MCF 10A (cell line): Measurements from ENCODE around the gene SLC23A3. TPM values are rescaled to one million over a fixed set of nuclear protein-coding genes. Genes with fewer than 3 reads are reported as not detected.

Experiments used
- BruUV-seq: library from RNA; stranded (reverse); fragments of 400-500 nt; replicated peaks from 2 replicates; lab custom pipeline; 2021; lab: Mats Ljungman, UMichigan
- CTCF ChIA-PET: fragments of 300-600 bp; sonication (Branson Sonifier 250); formaldehyde crosslinking; extraction: SDS; loops from one replicate; lab custom pipeline; 2021; ENCODE audit warnings: antibody characterized with exemption, inconsistent platforms; lab: Yijun Ruan, JAX
- POLR2A ChIA-PET: fragments of 300-600, 350-650 bp; sonication (Branson Sonifier 250); formaldehyde crosslinking; extraction: SDS; loops from one replicate; lab custom pipeline; 2020; ENCODE audit warnings: antibody characterized with exemption, inconsistent platforms; lab: Yijun Ruan, JAX
- DNase-seq: peaks from one replicate; pipeline ENCODE4 v3.0.0-alpha.2; 2018; ENCODE audit not compliant: unreplicated experiment
- H3K27ac Mint-ChIP-seq: one replicate; pipeline ENCODE4 v1.8.0; 2022; ENCODE audit warnings: mild to moderate bottlenecking, low read depth, mixed read lengths; ENCODE audit not compliant: unreplicated experiment
- H3K27me3 Mint-ChIP-seq: one replicate; pipeline ENCODE4 v1.8.0; 2022; ENCODE audit warnings: mixed read lengths; ENCODE audit not compliant: insufficient read depth, unreplicated experiment
- H3K36me3 Mint-ChIP-seq: one replicate; pipeline ENCODE4 v1.8.0; 2022; ENCODE audit warnings: mild to moderate bottlenecking, moderate library complexity, mixed read lengths; ENCODE audit not compliant: insufficient read depth, unreplicated experiment
- H3K4me1 Mint-ChIP-seq: one replicate; pipeline ENCODE4 v1.8.0; 2022; ENCODE audit warnings: mixed read lengths; ENCODE audit not compliant: insufficient read depth, unreplicated experiment
- H3K4me3 Mint-ChIP-seq: one replicate; pipeline ENCODE4 v1.8.0; 2022; ENCODE audit warnings: mild to moderate bottlenecking, moderate library complexity, mixed read lengths; ENCODE audit not compliant: unreplicated experiment
- H3K9me3 Mint-ChIP-seq: one replicate; pipeline ENCODE4 v1.8.0; 2022; ENCODE audit warnings: mixed read lengths; ENCODE audit not compliant: unreplicated experiment
- intact Hi-C: fragments of 100-400 bp; cut with micrococcal nuclease; formaldehyde crosslinking; loops from 2 replicates; pipeline ENCODE4 v1.14.1; 2022
- total RNA-seq: library from RNA; stranded (reverse); gene quantifications from 2 replicates; pipeline ENCODE4 v1.2.3, GENCODE V29; 2022
- TF ChIP-seq, protein P1 (sequence below): fragments of 200-600 bp; IDR thresholded peaks from one replicate; pipeline ENCODE4 v1.8.0; 2022; ENCODE audit warnings: antibody characterized with exemption, mild to moderate bottlenecking; ENCODE audit not compliant: unreplicated experiment

The SLC23A3 gene
- total RNA-seq, 1 experiment from 2014 or later: 1.7 TPM

DNA sequence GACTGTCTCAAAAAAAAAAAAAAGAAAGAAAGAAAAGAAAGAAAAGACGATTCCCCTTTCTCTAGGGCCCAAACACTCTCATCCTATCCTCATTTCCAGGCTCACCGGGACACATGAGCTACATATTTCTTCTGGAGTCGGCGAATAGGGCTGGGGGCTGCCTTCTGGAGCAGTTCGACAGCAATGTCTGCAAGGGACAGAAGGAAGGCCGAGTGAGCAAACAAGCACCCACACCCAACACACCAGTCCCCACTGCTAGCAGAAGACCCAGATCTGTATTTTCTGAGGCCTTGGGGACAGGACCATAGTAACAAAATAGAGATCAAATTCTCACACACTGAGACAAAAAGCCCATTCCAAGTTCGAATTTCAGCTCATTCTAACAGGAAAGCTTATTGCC, 5.7 kb upstream of the SLC23A3 start:
- Mint-ChIP-seq H3K36me3 (peaks cover 41% of the 10 kb centered on the region), H3K27me3 (no peaks in the 10 kb centered on the region), H3K4me1 (peaks cover 8% of the 10 kb centered on the region), H3K4me3 (peak overlapping the region; percentile 82), H3K9me3 (no peaks in the 10 kb centered on the region), H3K27ac (peak overlapping the region; percentile 35)
- ChIA-PET CTCF (interaction anchor here (0.7 to 9.3 kb wide), 13 partner anchors 12 to 165 kb away, joined by 3 to 82 read pairs (median 6); partner anchors contain the start of genes ANKZF1, ATG9A, DNAJB2 and NHEJ1), POLR2A (interaction anchor here (0.5 to 3.4 kb wide), 19 partner anchors 9 to 341 kb away, joined by 3 to 93 read pairs (median 11); partner anchors contain the start of genes ABCB6, ANKZF1, ATG9A and DNAJB2)
- TF ChIP-seq, protein P1, sequence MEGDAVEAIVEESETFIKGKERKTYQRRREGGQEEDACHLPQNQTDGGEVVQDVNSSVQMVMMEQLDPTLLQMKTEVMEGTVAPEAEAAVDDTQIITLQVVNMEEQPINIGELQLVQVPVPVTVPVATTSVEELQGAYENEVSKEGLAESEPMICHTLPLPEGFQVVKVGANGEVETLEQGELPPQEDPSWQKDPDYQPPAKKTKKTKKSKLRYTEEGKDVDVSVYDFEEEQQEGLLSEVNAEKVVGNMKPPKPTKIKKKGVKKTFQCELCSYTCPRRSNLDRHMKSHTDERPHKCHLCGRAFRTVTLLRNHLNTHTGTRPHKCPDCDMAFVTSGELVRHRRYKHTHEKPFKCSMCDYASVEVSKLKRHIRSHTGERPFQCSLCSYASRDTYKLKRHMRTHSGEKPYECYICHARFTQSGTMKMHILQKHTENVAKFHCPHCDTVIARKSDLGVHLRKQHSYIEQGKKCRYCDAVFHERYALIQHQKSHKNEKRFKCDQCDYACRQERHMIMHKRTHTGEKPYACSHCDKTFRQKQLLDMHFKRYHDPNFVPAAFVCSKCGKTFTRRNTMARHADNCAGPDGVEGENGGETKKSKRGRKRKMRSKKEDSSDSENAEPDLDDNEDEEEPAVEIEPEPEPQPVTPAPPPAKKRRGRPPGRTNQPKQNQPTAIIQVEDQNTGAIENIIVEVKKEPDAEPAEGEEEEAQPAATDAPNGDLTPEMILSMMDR: no peak
- intact Hi-C loops: loop anchor here (5.0 kb wide), 1 partner anchor 102 kb away; the partner anchor contains the start of gene DNAJB2
- no peak for DNase-seq
- no TSS peak for BruUV-seq

DNA sequence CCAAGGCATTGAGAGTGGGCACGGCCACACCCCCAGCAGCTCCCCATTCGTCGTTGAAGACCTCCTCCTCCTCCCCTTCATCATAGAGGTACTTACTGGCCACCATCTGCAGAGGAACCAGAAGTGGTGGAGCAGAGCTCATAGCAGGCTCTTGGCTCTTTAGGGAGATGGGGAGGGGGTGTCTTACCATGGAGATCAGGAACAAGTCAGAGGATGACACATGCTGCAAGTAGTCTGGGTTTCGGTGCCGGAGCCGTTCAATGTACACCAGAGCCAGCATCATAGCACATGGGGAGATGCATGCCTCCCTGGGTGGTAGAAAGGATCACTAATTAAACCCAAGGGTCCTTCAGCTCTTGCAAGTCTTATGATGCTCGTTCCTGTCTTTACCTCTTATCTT, 5.0 kb upstream of the SLC23A3 start:
- ChIA-PET POLR2A (interaction anchor here (1.6 to 3.4 kb wide), 5 partner anchors 15 to 112 kb away, joined by 6 to 93 read pairs (median 11); partner anchors contain the start of genes ANKZF1, ATG9A, DNAJB2 and ZFAND2B), CTCF (interaction anchor here (0.9 to 9.3 kb wide), 11 partner anchors 9 to 164 kb away, joined by 3 to 82 read pairs (median 7); partner anchors contain the start of gene NHEJ1)
- Mint-ChIP-seq H3K4me1 (peaks cover 8% of the 10 kb centered on the region), H3K4me3 (no peak overlapping the region), H3K36me3 (peaks cover 41% of the 10 kb centered on the region), H3K9me3 (no peaks in the 10 kb centered on the region), H3K27ac (no peak overlapping the region), H3K27me3 (no peaks in the 10 kb centered on the region)
- TF ChIP-seq, protein P1: no peak
- intact Hi-C loops: loop anchor here (5.0 kb wide), 1 partner anchor 102 kb away; the partner anchor contains the start of gene DNAJB2
- no TSS peak for BruUV-seq
- no peak for DNase-seq

DNA sequence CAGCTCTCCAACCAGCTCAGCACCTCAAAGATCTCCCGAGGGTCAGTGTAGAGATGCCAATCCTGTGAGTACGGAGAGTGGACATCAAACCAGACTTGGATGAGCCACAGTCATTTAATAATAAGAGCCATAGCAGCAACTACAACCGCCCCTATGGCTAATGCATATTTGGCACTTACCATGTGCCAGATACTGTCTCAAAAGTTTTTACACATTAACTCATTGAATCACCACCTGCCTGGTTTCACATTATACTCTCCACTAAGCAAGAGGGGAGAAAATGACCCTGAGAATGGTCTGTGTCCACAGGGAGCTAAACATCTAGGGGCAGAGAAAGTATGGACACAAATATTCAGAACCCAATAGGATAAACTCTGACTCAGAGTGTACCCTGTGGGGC, 4.3 kb upstream of the SLC23A3 start:
- no peaks in the 10 kb centered on the region for H3K9me3 Mint-ChIP-seq
- H3K4me1 Mint-ChIP-seq: peaks cover 8% of the 10 kb centered on the region
- no peak for DNase-seq
- H3K36me3 Mint-ChIP-seq: peaks cover 41% of the 10 kb centered on the region
- ChIA-PET CTCF (interaction anchor here (0.6 to 9.3 kb wide), 14 partner anchors 8 to 350 kb away, joined by 3 to 82 read pairs (median 4); partner anchors contain the start of gene NHEJ1), POLR2A (interaction anchor here (0.9 to 2.0 kb wide), 4 partner anchors 14 to 121 kb away, joined by 3 to 9 read pairs (median 6); partner anchors contain the start of gene ZFAND2B)
- TF ChIP-seq, protein P1: no peak
- peak overlapping the region; percentile 28 for H3K27ac Mint-ChIP-seq
- no peak overlapping the region for H3K4me3 Mint-ChIP-seq
- intact Hi-C loops: no loop called here
- no TSS peak for BruUV-seq
- no peaks in the 10 kb centered on the region for H3K27me3 Mint-ChIP-seq

DNA sequence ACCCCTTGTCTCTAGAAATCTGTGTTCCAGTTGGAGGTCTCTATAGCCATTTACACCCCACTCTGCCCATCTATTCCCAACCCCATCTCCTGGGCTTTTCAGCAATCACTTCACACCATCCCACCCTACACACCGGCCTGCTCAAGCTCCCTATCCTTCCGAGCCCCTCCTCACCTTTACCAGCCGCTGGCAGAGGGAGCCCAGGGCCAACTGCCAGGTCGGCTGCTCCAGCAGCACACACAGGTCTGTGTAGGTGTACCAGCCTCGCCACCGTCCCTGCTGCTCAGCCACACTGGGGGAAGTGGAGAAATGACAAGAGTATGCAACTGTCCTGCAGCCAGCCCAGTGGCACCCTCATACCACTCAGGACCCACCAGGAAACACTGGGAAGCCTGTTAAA, 3.3 kb upstream of the SLC23A3 start:
- intact Hi-C loops: no loop called here
- ChIA-PET POLR2A (interaction anchor here (0.9 to 1.2 kb wide), 2 partner anchors 45 to 122 kb away, joined by 3 to 6 read pairs; no protein-coding TSS in a partner anchor), CTCF (interaction anchor here (1.0 to 9.3 kb wide), 8 partner anchors 9 to 178 kb away, joined by 4 to 82 read pairs (median 10); partner anchors contain the start of gene NHEJ1)
- DNase-seq: no peak
- TF ChIP-seq, protein P1: no peak
- peaks cover 33% of the 10 kb centered on the region for H3K36me3 Mint-ChIP-seq
- no peak overlapping the region for H3K27ac Mint-ChIP-seq
- no peak overlapping the region for H3K4me3 Mint-ChIP-seq
- H3K9me3 Mint-ChIP-seq: no peaks in the 10 kb centered on the region
- BruUV-seq: no TSS peak
- no peaks in the 10 kb centered on the region for H3K27me3 Mint-ChIP-seq
- H3K4me1 Mint-ChIP-seq: peaks cover 8% of the 10 kb centered on the region
